BLaER1 (cell line): ENCODE results near the gene GOSR1.
A peak's percentile ranks its signal among the peaks of the same experiment; 100 is the strongest.
"Not testable (repeated sequence)": the region's sequence is repeated elsewhere in the genome, so short reads cannot be mapped to it uniquely, and the experiment has no call there.

Source experiments
- H3K27ac ChIP-seq: shearing (Covaris generic); formaldehyde crosslinking; 2 replicates; pipeline ENCODE4 v1.8.1; 2022
- H3K27me3 ChIP-seq: shearing (Covaris generic); formaldehyde crosslinking; 2 replicates; pipeline ENCODE4 v1.8.1; 2022
- H3K36me3 ChIP-seq: shearing (Covaris generic); formaldehyde crosslinking; 2 replicates; pipeline ENCODE4 v1.8.1; 2022
- H3K4me1 ChIP-seq: shearing (Covaris generic); formaldehyde crosslinking; 2 replicates; pipeline ENCODE4 v1.8.1; 2022
- H3K4me2 ChIP-seq: shearing (Covaris generic); formaldehyde crosslinking; 2 replicates; pipeline ENCODE4 v1.8.1; 2022
- H3K4me3 ChIP-seq: shearing (Covaris generic); formaldehyde crosslinking; 2 replicates; pipeline ENCODE4 v1.8.1; 2022
- H3K9ac ChIP-seq: shearing (Covaris generic); formaldehyde crosslinking; 2 replicates; pipeline ENCODE4 v1.8.1; 2022
- H3K9me3 ChIP-seq: shearing (Covaris generic); formaldehyde crosslinking; 2 replicates; pipeline ENCODE4 v1.8.1; 2022
- H4K20me1 ChIP-seq: shearing (Covaris generic); formaldehyde crosslinking; 2 replicates; pipeline ENCODE4 v1.8.1; 2022
- Cebpa-rat ChIP-seq: shearing (Covaris generic); IDR thresholded peaks from 2 replicates; pipeline ENCODE4 v1.8.1; 2022

Gene GOSR1

DNA sequence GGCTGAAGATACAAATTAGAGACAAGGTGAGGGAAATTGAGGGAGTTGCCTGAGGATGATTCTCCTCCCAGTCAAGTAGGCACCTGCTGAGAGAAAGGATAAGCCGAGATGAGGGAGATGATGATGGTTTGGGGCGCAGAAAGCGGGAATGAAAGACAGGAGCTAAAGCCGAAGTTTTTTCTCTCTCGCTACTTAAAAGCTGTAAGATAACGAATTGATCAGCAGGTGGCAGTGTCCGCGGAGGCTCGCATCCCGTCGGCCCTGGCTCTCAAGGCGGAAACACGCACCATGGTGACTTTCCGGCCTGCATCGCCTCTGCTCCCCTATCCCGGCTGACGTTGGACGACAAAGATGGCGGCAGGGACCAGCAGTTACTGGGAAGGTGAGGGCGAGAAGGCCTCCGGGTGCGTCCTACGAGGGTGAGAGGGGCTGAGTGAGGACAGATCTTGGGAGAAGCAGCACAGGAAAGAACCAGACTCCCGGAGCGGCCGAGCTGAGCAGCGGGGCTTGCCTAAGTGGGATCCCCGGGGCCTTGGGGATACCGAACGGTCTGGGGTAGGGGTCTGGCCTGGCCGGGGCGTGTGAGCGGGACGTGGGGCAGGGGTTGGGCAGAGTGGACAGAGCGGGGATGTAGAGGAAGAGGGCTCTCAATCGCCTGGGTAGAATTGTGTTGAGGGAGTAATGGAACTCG lies at the start of gene GOSR1:
Gene GOSR1 (plus strand): TSS at position 326 of the 691 bp plus-strand sequence. CDS start 26 bp downstream, at position 352.
- Histone ChIP-seq H3K4me3 (peak within 1 kb of the TSS; percentile 84), H3K9me3 (no peaks in the 10 kb centered on the region), H3K27ac (peak within 1 kb of the TSS; percentile 96), H3K9ac (peak within 1 kb of the TSS; percentile 97), H4K20me1 (0 out of 2 replicates have a peak, but pooled peaks cover 27% of the 10 kb centered on the region), H3K36me3 (peaks cover 34% of the 10 kb centered on the region), H3K27me3 (no peaks in the 10 kb centered on the region), H3K4me1 (peaks cover 18% of the 10 kb centered on the region), H3K4me2 (peak within 1 kb of the TSS; percentile 86)
- no peak for TF ChIP-seq Cebpa-rat

DNA sequence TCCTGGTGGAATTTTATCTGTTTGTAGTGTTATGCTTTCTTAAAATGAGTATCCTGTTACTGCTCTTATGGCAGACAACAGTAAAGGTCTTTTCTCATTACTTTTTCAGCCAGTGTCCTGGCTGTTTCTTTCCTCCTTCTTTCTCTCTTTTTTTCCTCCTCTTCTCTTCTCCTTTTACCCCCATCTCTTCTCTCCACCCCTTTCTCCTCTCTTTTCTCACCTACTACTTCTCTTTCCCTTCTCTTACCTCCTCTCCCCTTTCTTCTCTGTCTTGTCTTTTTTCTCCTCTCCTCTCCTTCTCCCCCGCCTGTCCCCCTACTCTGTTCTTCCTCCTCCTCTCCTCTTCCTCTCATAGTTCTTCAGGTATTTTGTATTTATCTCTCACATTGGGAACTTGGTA lies 49.6 kb upstream of the GOSR1 start:
- no peaks in the 10 kb centered on the region for H3K4me1 ChIP-seq
- H3K27me3 ChIP-seq, result no peaks in the 10 kb centered on the region
- H3K27ac ChIP-seq, result no peak overlapping the region
- no peak overlapping the region for H3K4me3 ChIP-seq
- TF ChIP-seq Cebpa-rat, result no peak
- H3K9me3 ChIP-seq, result no peaks in the 10 kb centered on the region
- no peaks in the 10 kb centered on the region for H4K20me1 ChIP-seq
- no peak overlapping the region for H3K9ac ChIP-seq
- H3K36me3 ChIP-seq, result peaks cover 29% of the 10 kb centered on the region
- no peak overlapping the region for H3K4me2 ChIP-seq

DNA sequence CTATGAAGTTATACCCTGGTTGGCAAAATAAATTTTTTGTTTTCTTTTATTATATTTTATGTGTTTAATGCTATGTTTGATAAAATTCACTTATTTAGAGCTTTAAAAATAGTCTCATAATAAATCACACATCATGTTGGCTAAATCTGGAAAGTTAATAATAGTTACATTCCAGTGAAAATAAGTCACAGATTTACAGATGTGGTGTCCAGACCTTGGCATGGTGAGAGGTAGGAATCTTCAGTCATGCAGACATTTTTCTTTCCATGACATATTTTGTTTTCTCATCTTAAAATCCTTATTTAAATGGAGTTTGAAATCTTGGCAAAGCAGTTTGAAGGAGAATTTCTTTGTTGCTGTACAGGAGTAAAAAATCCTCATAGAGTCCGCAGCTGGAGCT lies 48.1 kb upstream of the GOSR1 start:
- no peak overlapping the region for H3K4me2 ChIP-seq
- H3K9me3 ChIP-seq, result no peaks in the 10 kb centered on the region
- H3K4me3 ChIP-seq, result no peak overlapping the region
- H4K20me1 ChIP-seq, result no peaks in the 10 kb centered on the region
- no peak for TF ChIP-seq Cebpa-rat
- H3K9ac ChIP-seq, result no peak overlapping the region
- H3K36me3 ChIP-seq, result peaks cover 31% of the 10 kb centered on the region
- H3K4me1 ChIP-seq, result no peaks in the 10 kb centered on the region
- no peaks in the 10 kb centered on the region for H3K27me3 ChIP-seq
- H3K27ac ChIP-seq, result no peak overlapping the region

DNA sequence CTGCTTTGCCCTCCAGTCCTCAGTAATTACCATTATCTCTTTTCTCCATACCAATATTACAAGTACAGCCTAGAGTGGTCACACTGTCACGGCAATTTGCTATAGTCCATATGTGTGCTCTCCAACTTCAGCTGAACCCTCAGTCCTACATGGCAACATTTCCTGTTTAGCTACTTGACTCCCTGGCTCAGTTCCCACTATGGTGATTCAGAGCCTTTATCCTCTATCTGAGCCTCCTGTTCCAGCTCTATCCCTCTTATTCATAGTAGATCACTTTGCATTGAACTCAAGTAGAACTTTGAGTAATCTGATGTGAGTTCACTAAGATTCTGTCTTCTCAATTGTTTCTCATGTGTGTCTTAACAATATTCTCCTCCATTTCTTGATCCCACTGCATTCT lies 43.7 kb upstream of the GOSR1 start:
- no peak overlapping the region for H3K27ac ChIP-seq

DNA sequence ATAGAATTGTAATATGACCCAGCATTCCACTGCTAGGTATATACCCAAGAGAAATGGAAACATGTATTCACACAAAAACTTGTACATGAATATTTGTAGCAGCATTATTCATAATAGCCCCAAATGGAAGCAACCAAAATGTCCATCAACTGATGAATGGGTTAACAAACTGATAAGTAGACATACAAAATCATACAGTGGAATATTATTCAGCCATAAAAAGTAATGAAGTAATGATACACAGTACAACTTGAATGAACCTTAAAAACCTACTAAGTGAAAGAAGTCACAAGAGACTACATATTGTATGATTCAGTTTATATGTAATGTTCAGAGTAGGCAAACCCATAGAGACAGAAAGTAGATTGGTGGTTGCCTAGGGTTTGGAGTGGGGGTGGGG lies 40.5 kb upstream of the GOSR1 start:
- no peak overlapping the region for H3K27ac ChIP-seq

More for the DNA sequence above, 43.7 kb upstream of the GOSR1 start:
- Histone ChIP-seq H3K4me3 (no peak overlapping the region), H3K27me3 (no peaks in the 10 kb centered on the region), H3K9ac (no peak overlapping the region), H4K20me1 (no peaks in the 10 kb centered on the region), H3K4me2 (no peak overlapping the region), H3K9me3 (no peaks in the 10 kb centered on the region), H3K4me1 (no peaks in the 10 kb centered on the region), H3K36me3 (peaks cover 30% of the 10 kb centered on the region)
- TF ChIP-seq Cebpa-rat, result no peak

DNA sequence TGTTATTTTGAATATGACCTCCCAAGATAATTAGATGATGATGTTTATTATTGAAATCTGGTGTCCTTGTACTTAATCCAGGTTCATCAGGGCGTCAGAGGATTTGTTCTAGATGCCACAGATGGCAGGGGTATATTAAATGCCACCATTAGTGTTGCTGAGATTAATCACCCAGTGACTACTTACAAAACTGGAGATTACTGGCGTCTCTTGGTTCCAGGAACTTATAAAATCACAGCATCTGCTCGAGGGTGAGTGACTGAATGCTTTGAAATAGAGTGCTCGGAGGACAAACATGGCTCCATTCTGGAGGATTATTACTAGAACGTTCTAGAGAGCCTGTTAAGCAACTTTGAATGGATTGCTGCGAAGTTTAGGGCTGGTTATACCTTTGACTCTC lies 33.5 kb upstream of the GOSR1 start:
- TF ChIP-seq Cebpa-rat, result no peak
- H3K9me3 ChIP-seq, result no peaks in the 10 kb centered on the region
- no peaks in the 10 kb centered on the region for H4K20me1 ChIP-seq
- H3K4me2 ChIP-seq, result no peak overlapping the region
- peaks cover 10% of the 10 kb centered on the region; the same call in 1 of the 2 replicates for H3K36me3 ChIP-seq
- no peaks in the 10 kb centered on the region for H3K27me3 ChIP-seq
- H3K27ac ChIP-seq, result no peak overlapping the region
- H3K4me3 ChIP-seq, result no peak overlapping the region
- H3K9ac ChIP-seq, result no peak overlapping the region
- no peaks in the 10 kb centered on the region for H3K4me1 ChIP-seq

More for the DNA sequence above, 40.5 kb upstream of the GOSR1 start:
- no peak overlapping the region for H3K4me2 ChIP-seq
- H3K27me3 ChIP-seq, result no peaks in the 10 kb centered on the region
- H3K4me3 ChIP-seq, result no peak overlapping the region
- no peaks in the 10 kb centered on the region for H3K4me1 ChIP-seq
- no peaks in the 10 kb centered on the region for H4K20me1 ChIP-seq
- H3K9ac ChIP-seq, result no peak overlapping the region
- H3K36me3 ChIP-seq, result peaks cover 23% of the 10 kb centered on the region; the same call in 1 of the 2 replicates
- H3K9me3 ChIP-seq, result no peaks in the 10 kb centered on the region
- TF ChIP-seq Cebpa-rat, result no peak

DNA sequence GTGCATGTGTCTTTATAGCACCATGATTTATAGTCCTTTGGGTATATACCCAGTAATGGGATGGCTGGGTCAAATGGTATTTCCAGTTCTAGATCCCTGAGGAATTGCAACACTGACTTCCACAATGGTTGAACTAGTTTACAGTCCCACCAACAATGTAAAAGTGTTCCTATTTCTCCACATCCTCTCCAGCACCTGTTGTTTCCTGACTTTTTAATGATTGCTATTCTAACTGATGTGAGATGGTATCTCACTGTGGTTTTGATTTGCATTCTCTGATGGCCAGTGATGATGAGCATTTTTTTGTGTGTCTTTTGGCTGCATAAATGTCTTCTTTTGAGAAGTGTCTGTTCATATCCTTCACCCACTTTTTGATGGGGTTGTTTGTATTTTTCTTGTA lies 30.6 kb upstream of the GOSR1 start:
- H3K4me2 ChIP-seq, result not testable (repeated sequence)

DNA sequence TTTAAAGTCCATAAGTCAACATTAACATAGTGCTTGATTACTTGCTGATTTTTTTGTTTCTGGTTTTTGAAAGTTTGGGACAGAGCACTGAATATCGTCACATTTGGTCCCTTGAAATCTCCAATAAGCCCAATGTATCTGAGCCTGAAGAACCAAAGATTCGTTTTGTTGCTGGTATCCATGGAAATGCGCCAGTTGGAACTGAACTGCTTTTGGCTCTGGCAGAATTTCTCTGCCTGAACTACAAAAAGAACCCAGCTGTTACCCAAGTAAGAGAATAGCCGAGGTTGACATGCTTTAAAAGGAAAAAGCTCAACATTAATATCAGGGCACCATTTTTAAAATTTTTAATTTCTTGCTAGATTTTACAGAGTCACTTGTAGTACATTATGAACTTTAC lies 27.7 kb upstream of the GOSR1 start:
- Histone ChIP-seq H3K9me3 (peaks cover 17% of the 10 kb centered on the region), H3K27me3 (no peaks in the 10 kb centered on the region), H3K4me1 (no peaks in the 10 kb centered on the region), H3K9ac (no peak overlapping the region), H3K36me3 (peaks cover 45% of the 10 kb centered on the region), H3K27ac (no peak overlapping the region), H3K4me3 (no peak overlapping the region), H3K4me2 (no peak overlapping the region), H4K20me1 (no peaks in the 10 kb centered on the region)
- no peak for TF ChIP-seq Cebpa-rat

More for the DNA sequence above, 30.6 kb upstream of the GOSR1 start:
- H3K27me3 ChIP-seq, H4K20me1 ChIP-seq, H3K9me3 ChIP-seq, H3K4me3 ChIP-seq, H3K9ac ChIP-seq, H3K27ac ChIP-seq, H3K4me1 ChIP-seq: not testable (repeated sequence)
- H3K36me3 ChIP-seq, result peaks cover 24% of the 10 kb centered on the region

DNA sequence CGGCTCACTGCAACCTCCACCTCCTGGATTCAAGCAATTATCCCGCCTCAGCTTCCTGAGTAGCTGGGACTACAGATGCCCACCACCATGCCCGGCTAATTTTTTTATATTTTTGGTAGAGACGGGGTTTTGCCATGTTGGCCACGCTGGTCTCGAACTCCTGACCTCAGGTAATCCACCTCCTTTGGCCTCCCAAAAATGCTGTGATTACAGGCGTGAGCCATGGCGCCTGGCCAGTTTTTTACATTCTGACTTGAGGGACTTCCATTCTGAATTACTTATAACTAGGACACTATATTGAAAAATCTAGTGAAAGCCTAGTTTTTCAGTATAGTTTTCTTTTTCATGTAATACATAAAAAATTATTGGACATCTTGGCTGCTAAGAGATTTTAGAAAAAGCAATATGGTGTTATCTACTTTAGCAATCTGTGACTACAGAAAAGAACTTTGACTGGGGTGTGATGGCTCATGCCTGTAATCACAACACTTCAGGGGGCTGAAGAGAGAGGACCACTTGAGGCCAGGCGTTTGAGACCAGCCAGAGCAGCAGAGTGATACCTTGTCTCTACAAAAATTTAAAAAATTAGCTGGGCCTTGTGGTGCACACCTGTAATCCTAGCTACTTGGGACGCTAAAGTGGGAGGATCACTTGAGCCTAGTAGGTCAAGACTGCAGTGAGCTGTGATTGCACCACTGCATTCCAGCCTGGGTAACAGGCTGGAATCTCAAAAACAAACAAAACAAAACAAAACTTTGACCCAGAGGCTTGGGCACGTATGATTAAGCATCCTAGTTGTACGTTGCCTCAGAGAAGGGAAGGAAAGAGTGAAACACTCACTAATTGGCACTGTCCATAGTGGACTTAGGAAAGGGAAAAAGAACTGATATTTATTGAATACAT lies 26.8 kb upstream of the GOSR1 start:
- no peaks in the 10 kb centered on the region for H3K27me3 ChIP-seq
- H3K9ac ChIP-seq, result no peak overlapping the region
- no peak for TF ChIP-seq Cebpa-rat
- peaks cover 50% of the 10 kb centered on the region for H3K36me3 ChIP-seq
- H3K4me1 ChIP-seq, result no peaks in the 10 kb centered on the region
- H3K9me3 ChIP-seq, result peaks cover 20% of the 10 kb centered on the region
- H3K27ac ChIP-seq, result no peak overlapping the region
- H4K20me1 ChIP-seq, result no peaks in the 10 kb centered on the region
- no peak overlapping the region for H3K4me3 ChIP-seq
- no peak overlapping the region for H3K4me2 ChIP-seq

DNA sequence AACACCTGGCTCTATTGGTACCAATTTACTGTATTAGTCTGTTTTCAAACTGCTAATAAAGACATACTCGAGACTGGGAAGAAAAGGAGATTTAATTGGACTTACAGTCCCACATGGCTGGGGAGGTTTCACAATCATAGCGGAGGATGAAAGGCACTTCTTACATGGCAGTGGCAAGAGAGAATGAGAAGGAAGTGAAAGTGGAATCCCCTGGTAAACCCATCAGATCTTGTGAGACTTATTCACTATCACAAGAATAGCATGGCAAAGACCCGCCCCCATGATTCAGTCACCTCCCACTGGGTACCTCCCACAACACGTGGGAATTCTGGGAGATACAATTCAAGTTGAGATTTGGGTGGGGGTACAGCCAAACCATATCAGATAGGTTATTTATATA lies 22.6 kb upstream of the GOSR1 start:
- Histone ChIP-seq H3K9ac (no peak overlapping the region), H3K27me3 (no peaks in the 10 kb centered on the region), H3K4me3 (no peak overlapping the region), H3K4me1 (no peaks in the 10 kb centered on the region), H3K9me3 (peaks cover 20% of the 10 kb centered on the region), H3K27ac (no peak overlapping the region), H3K36me3 (peaks cover 71% of the 10 kb centered on the region), H4K20me1 (no peaks in the 10 kb centered on the region), H3K4me2 (no peak overlapping the region)
- no peak for TF ChIP-seq Cebpa-rat
